IMR-90 (cell line): Measurements from ENCODE around the gene RRAGD. TPM values are rescaled to one million over a fixed set of nuclear protein-coding genes. Genes with fewer than 3 reads are reported as not detected.

Experiments
- ATAC-seq: fragments of 200-7000 bp; cut with Tn5 transposase; 2 replicates; pipeline ENCODE4 v1.9.1; 2020; ENCODE audit warnings: low read depth, mild to moderate bottlenecking, moderate library complexity
- BruUV-seq: library from RNA; stranded (reverse); fragments of 400-500 nt; replicated peaks from 2 replicates; lab custom pipeline; 2021; lab: Mats Ljungman, UMichigan
- CTCF ChIA-PET: fragments of 300-600 bp; formaldehyde crosslinking; extraction: SDS; loops from one replicate; lab custom pipeline; 2021; ENCODE audit warnings: antibody characterized with exemption; lab: Yijun Ruan, JAX
- POLR2A ChIA-PET: fragments of 300-600 bp; sonication (Branson Sonifier 250); formaldehyde crosslinking; loops from one replicate; lab custom pipeline; 2022; ENCODE audit warnings: antibody characterized with exemption; ENCODE audit not compliant: unreplicated experiment; lab: Charles Lee
- DNase-seq: peaks from one replicate; pipeline ENCODE4 v3.0.0; 2013
- H2AFZ ChIP-seq: replicated peaks from 2 replicates; pipeline ENCODE3; 2013; ENCODE audit warnings: low read length, mild to moderate bottlenecking; ENCODE audit not compliant: poor library complexity
- H2AK5ac ChIP-seq: 2 replicates; pipeline ENCODE4 v1.6.1; 2013; ENCODE audit warnings: low read depth, low read length, inconsistent platforms
- H2AK9ac ChIP-seq: replicated peaks from 2 replicates; pipeline ENCODE3; 2013; ENCODE audit warnings: mild to moderate bottlenecking, low read depth, low read length, moderate library complexity; ENCODE audit not compliant: poor library complexity
- H2BK120ac ChIP-seq: 2 replicates; pipeline ENCODE4 v1.6.1; 2013; ENCODE audit warnings: low read depth, low read length, inconsistent platforms
- H2BK15ac ChIP-seq: 3 replicates; pipeline ENCODE4 v1.6.1; 2013; ENCODE audit warnings: low read depth, low read length, inconsistent platforms
- H2BK20ac ChIP-seq: 2 replicates; pipeline ENCODE4 v1.6.1; 2013; ENCODE audit warnings: low read depth, mild to moderate bottlenecking, inconsistent platforms, low read length, moderate library complexity
- H2BK5ac ChIP-seq: 2 replicates; pipeline ENCODE4 v1.6.1; 2013; ENCODE audit warnings: mild to moderate bottlenecking, low read depth, low read length, inconsistent platforms; ENCODE audit not compliant: poor library complexity, severe bottlenecking
- H3K14ac ChIP-seq: replicated peaks from 2 replicates; pipeline ENCODE4 v1.6.1; 2013; ENCODE audit warnings: low read depth, low read length, inconsistent platforms
- H3K18ac ChIP-seq: 2 replicates; pipeline ENCODE4 v1.6.1; 2013; ENCODE audit warnings: low read depth, low read length, control low read depth
- H3K23ac ChIP-seq: 2 replicates; pipeline ENCODE4 v1.6.1; 2013; ENCODE audit warnings: low read depth, low read length, inconsistent platforms
- H3K27ac ChIP-seq: 2 replicates; pipeline ENCODE4 v1.5.1; 2013; ENCODE audit warnings: mild to moderate bottlenecking, control low read depth, low read length; ENCODE audit not compliant: insufficient read depth
- H3K27me3 ChIP-seq: 2 replicates; pipeline ENCODE4 v1.6.1; 2013; ENCODE audit warnings: low read length; ENCODE audit not compliant: control insufficient read depth, insufficient read depth
- H3K36me3 ChIP-seq: 2 replicates; pipeline ENCODE4 v1.6.1; 2013; ENCODE audit warnings: low read length, mixed read lengths; ENCODE audit not compliant: control insufficient read depth, insufficient read depth
- H3K4ac ChIP-seq: 2 replicates; pipeline ENCODE4 v1.6.1; 2013; ENCODE audit warnings: low read depth, low read length, inconsistent platforms
- H3K4me1 ChIP-seq: 2 replicates; pipeline ENCODE4 v1.6.1; 2013; ENCODE audit warnings: low read length, mixed read lengths; ENCODE audit not compliant: control insufficient read depth, insufficient read depth
- H3K4me2 ChIP-seq: 2 replicates; pipeline ENCODE4 v1.6.1; 2013; ENCODE audit warnings: low read depth, mild to moderate bottlenecking, control low read depth, low read length, moderate library complexity
- H3K4me3 ChIP-seq: 2 replicates; pipeline ENCODE4 v1.5.1; 2013; ENCODE audit warnings: low read depth, mild to moderate bottlenecking, control low read depth, low read length, moderate library complexity; ENCODE audit not compliant: insufficient read depth
- H3K56ac ChIP-seq: 2 replicates; pipeline ENCODE4 v1.6.1; 2013; ENCODE audit warnings: low read length, inconsistent platforms; ENCODE audit not compliant: insufficient read depth; ENCODE audit errors: extremely low read depth
- H3K79me1 ChIP-seq, 2 experiments: 2 replicates each; pipeline ENCODE4 v1.6.1; 2013; ENCODE audit warnings: low read length in 2 of 2, inconsistent platforms in 1 of 2, low read depth in 1 of 2
- H3K9ac ChIP-seq: 2 replicates; pipeline ENCODE4 v1.6.1; 2013; ENCODE audit warnings: low read depth, low read length, control low read depth
- H3K9me1 ChIP-seq: 2 replicates; pipeline ENCODE4 v1.6.1; 2013; ENCODE audit warnings: low read length, inconsistent platforms; ENCODE audit not compliant: insufficient read depth
- H3K9me3 ChIP-seq: 2 replicates; pipeline ENCODE4 v1.6.1; 2013; ENCODE audit warnings: low read length; ENCODE audit not compliant: control insufficient read depth, insufficient read depth
- H4K20me1 ChIP-seq: 2 replicates; pipeline ENCODE4 v1.6.1; 2013; ENCODE audit warnings: low read length, inconsistent platforms; ENCODE audit not compliant: insufficient read depth
- H4K5ac ChIP-seq: 2 replicates; pipeline ENCODE4 v1.6.1; 2013; ENCODE audit warnings: mild to moderate bottlenecking, low read depth, low read length, control low read depth
- H4K8ac ChIP-seq, 2 experiments: 2 replicates each; pipeline ENCODE4 v1.6.1; 2013; ENCODE audit warnings: low read depth in 2 of 2, low read length in 2 of 2, control low read depth in 1 of 2, inconsistent platforms in 1 of 2
- H4K91ac ChIP-seq: 2 replicates; pipeline ENCODE4 v1.6.1; 2013; ENCODE audit warnings: low read depth, low read length, inconsistent platforms; ENCODE audit not compliant: insufficient read depth
- CHD1 ChIP-seq: IDR thresholded peaks from 2 replicates; pipeline ENCODE4 v1.6.1; 2012; ENCODE audit warnings: low read depth, low read length, improper control_type of control experiment
- FOS ChIP-seq: fragments of 150-350 bp; IDR thresholded peaks from 2 replicates; pipeline ENCODE4 v1.6.1; 2016; ENCODE audit warnings: low read depth, low read length
- MAFK ChIP-seq: IDR thresholded peaks from 2 replicates; pipeline ENCODE4 v1.6.1; 2012; ENCODE audit warnings: low read depth, low read length, improper control_type of control experiment
- MAZ ChIP-seq: IDR thresholded peaks from 2 replicates; pipeline ENCODE4 v1.6.1; 2012; ENCODE audit warnings: low read depth, mild to moderate bottlenecking, low read length, improper control_type of control experiment, moderate library complexity, borderline replicate concordance
- MXI1 ChIP-seq: IDR thresholded peaks from 2 replicates; pipeline ENCODE4 v1.6.1; 2012; ENCODE audit warnings: low read depth, mild to moderate bottlenecking, low read length, moderate library complexity, borderline replicate concordance
- NFE2L2 ChIP-seq: fragments of 150-350 bp; IDR thresholded peaks from 2 replicates; pipeline ENCODE4 v1.6.1; 2016; ENCODE audit warnings: low read depth, mild to moderate bottlenecking, low read length
- RCOR1 ChIP-seq: IDR thresholded peaks from 2 replicates; pipeline ENCODE4 v1.6.1; 2012; ENCODE audit warnings: mild to moderate bottlenecking, low read length, improper control_type of control experiment; ENCODE audit not compliant: insufficient replicate concordance
- RFX5 ChIP-seq: IDR thresholded peaks from 2 replicates; pipeline ENCODE4 v1.8.0; 2012; ENCODE audit warnings: low read depth, mild to moderate bottlenecking, low read length, moderate library complexity
- WGBS, 2 experiments: methylation state at CpG; one replicate each; pipeline versions ENCODE4 v1.1.5 to v1.1.7; 2013; ENCODE audit warnings: missing lambda C conversion rate in 2 of 2; ENCODE audit not compliant: insufficient read length in 1 of 2; ENCODE audit errors: extremely low coverage in 2 of 2; 5-methylcytosine and 5-hydroxymethylcytosine counted together
- dilution Hi-C: fragments of 300-500 bp; cut with HindIII; formaldehyde crosslinking; loops from one replicate; pipeline ENCODE4 v1.14.3; 2018; ENCODE audit warnings: low sequenced_read_pairs; ENCODE audit not compliant: unreplicated experiment
- in situ Hi-C: fragments of 300-500 bp; cut with MboI; formaldehyde crosslinking; loops from 3 replicates; pipeline ENCODE4 v1.14.3; 2019; ENCODE audit warnings: low sequenced_read_pairs, inconsistent platforms, mixed read lengths
- intact Hi-C: fragments of 100-400 bp; cut with micrococcal nuclease; formaldehyde crosslinking; loops from 2 replicates; pipeline ENCODE4 v1.10.0; 2022
- polyA plus RNA-seq, 3 experiments: library from polyadenylated mRNA; depleted of rRNA; stranded (reverse); fragments of >200 nt; gene quantifications; 2 replicates each; pipeline ENCODE4 v1.2.3, GENCODE V29; 2012; ENCODE audit warnings: low replicate concordance in 1 of 3
- total RNA-seq: library from RNA; depleted of rRNA; stranded (reverse); fragments of >200 nt; gene quantifications from 2 replicates; pipeline ENCODE4 v1.2.3, GENCODE V29; 2012

RRAGD gene
- total and polyA plus RNA-seq, 2 of the 4 experiments (the other 2 are of a cell fraction): not detected

DNA sequence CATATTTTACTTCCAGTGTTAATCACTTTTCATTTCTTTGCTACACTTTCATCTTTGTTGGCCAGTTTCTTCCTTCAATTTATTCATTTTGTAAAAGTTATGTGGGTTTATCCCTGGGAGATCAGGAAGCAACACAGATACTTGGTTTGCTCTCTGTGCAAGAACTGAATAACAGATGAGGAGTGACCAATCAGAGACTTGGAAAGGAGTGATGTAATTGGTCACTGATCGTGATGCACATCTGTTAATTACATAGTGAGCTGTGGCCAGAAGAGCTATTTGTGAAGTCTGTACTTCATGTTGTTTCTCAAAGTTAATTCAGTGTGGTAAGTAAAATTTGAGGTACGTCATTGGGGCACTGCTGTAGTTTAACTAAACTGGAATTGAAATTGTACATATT lies 42.2 kb upstream of the RRAGD start:
- Histone ChIP-seq H3K4me1 (no peaks in the 10 kb centered on the region), H3K9me1 (no peaks in the 10 kb centered on the region), H2AK5ac (no peak overlapping the region), H4K20me1 (no peaks in the 10 kb centered on the region), H2BK15ac (no peak overlapping the region), H3K23ac (no peak overlapping the region), H4K91ac (no peak overlapping the region), H3K4me2 (no peak overlapping the region), H3K9me3 (no peaks in the 10 kb centered on the region), H2BK120ac (no peak overlapping the region), H3K4me3 (no peak overlapping the region), H2BK20ac (no peak overlapping the region), H3K27ac (no peak overlapping the region), H3K36me3 (no peaks in the 10 kb centered on the region), H4K5ac (no peak overlapping the region), H3K79me1 (no peaks in the 10 kb centered on the region), H3K18ac (no peak overlapping the region), H4K8ac (no peak overlapping the region), H3K4ac (no peak overlapping the region), H3K56ac (no peak overlapping the region), H2BK5ac (no peak overlapping the region), H2AK9ac (no peak overlapping the region), H3K27me3 (no peaks in the 10 kb centered on the region), H2AFZ (no peak overlapping the region), H3K14ac (no peak overlapping the region), H3K9ac (no peak overlapping the region)
- intact Hi-C loops: no loop called here
- 60% methylated on average over 1 of the region's 2 CpGs; no CpG with 5 or more reads in 1 of the 2 experiments for WGBS, 2 experiments
- TF ChIP-seq MAZ: no peak
- no peak for TF ChIP-seq CHD1
- no peak for TF ChIP-seq MXI1
- TF ChIP-seq RCOR1: no peak
- no peak for TF ChIP-seq NFE2L2
- no peak for TF ChIP-seq MAFK
- TF ChIP-seq RFX5: no peak
- no peak for TF ChIP-seq FOS
- ChIA-PET POLR2A (no interaction called here), CTCF (no interaction called here)
- dilution Hi-C loops: no loop called here
- ATAC-seq (no peak), DNase-seq (no peak)
- in situ Hi-C loops: no loop called here
- BruUV-seq: no TSS peak
